SHP77 (cell line): Measurements from ENCODE around the gene KCTD17.
A peak's percentile ranks its signal among the peaks of the same experiment; 100 is the strongest.
"Not testable (repeated sequence)": the region's sequence is repeated elsewhere in the genome, so short reads cannot be mapped to it uniquely, and the experiment has no call there.

Experiments
- DNase-seq, 2 experiments: peaks; one replicate each; lab custom pipeline; 2025; lab: John Stamatoyannopoulos, UW

Gene KCTD17

DNA sequence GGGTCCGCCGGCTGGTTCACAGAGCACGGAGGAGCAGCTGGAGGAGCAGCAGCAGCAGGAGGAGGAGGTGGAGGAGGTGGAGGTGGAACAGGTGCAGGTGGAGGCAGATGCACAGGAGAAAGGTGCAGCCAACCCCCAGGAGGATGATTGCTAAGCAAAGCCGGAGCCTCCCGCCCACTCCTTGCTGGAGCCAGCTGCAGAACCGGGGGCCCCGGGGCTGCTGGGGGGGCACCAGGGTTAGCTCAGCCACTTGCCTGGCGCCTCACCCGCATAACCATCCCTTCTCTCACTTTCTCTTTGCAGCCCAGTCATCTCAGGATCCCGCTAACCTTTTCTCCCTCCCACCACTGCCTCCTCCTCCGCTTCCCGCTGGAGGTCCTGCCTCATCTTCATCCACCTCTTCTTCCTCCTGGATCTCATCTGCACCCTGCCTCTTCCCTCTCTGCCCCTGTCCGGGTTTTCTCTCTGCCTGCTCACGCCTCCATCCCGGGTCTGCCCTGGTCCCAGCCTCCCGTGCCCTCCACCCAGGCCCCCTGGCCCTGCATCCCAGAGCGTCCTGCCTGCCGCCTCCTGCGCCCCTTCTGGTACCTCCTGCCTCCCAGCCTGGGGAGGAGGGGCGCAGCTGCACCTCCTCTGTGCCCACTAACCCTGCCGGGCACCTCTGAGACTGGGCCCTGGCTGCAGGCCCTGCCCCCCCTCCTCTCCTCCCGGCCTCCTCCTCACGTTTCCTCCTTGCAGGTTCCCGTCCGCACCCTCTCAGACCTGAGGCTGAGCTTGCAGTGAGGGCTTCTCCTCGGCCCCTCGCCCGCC lies 9.5 kb downstream of the KCTD17 start:
- no peak for DNase-seq

DNA sequence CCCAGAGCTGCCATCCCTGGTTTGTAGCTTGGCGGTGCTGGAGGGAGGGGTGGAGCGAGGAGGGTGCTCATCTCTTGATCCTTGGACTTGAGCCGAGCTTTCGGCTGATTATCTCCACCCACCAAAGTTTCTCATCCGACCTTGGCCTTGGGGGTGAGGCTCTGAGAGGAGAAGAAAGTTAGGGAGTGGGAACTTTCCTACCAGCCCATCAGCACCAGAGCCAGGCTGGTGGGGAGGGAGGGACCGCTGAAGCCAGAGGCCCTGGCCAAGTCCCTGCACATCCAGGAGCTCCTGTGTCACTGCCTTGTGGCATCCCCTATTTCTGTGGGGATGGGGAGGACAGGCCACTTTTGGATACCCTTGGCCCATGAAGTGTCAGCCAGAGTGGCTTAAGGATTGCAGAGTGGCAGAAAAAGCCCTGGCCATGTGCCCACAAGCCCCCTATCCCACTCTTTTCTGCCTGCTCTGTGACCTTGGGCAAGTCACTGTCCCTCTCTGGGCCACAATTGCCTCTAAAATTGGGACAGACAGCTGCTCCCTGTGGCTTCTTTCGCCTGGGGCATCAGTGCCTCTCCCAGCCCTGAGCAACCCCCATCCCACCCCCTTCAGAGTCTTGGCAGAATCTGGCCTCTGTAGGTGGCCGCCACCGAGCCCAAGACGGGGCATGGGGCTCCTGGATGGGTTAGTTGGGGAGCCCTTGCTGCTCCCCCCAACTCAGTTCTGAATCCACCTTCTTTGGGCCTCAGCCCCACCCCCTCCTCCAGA lies 10.3 kb downstream of the KCTD17 start:
- DNase-seq, result no peak

DNA sequence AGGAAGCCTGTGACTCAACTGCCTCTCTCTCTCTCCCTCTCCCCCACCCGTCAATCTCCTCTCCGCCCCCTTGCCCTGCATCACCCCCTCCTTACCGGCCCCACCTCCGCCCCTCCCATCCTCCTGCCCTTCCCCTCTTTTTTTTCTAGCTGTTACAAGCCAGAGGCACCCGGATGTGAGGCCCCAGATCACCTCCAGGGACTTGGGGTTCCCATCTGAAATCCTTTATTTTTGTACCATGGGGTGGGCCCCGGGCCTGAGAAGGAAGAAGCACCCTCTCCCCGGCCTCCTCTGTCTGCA lies 10.8 kb downstream of the KCTD17 start:
- DNase-seq, result no peak

DNA sequence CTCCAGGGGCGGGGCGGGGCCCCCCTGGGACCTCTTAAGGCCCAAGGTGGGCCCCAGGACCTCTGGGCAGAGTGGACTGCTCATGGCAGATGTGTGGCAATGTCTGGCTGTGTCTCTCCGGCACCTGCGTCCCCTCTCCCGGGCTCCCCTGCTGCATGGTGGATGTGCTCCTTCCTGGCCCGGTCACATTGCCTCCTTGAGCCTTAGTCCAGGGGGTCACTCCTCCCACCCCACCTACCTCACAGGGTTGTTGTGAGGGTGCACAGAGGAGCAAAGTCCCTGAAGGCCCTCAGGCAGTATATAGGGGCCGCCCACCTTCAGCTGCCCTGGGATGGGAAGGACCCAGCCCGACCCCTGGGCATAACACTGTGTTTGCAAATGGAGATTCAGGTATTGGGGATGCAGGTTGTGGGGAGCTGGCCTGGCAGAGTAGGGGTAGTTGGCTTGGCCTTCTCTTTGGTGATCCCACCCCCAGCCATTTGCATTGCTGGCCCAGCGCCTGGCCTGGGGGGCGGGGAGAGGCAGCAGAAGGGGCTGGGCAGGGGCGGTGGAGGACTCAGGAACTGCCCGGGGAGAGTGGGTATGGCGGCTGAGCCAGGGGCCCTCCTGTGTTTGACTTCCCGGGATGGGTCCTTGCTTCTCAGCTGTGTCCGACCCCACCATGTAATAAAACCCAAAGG lies 11.3 kb downstream of the KCTD17 start:
- DNase-seq, result no peak

DNA sequence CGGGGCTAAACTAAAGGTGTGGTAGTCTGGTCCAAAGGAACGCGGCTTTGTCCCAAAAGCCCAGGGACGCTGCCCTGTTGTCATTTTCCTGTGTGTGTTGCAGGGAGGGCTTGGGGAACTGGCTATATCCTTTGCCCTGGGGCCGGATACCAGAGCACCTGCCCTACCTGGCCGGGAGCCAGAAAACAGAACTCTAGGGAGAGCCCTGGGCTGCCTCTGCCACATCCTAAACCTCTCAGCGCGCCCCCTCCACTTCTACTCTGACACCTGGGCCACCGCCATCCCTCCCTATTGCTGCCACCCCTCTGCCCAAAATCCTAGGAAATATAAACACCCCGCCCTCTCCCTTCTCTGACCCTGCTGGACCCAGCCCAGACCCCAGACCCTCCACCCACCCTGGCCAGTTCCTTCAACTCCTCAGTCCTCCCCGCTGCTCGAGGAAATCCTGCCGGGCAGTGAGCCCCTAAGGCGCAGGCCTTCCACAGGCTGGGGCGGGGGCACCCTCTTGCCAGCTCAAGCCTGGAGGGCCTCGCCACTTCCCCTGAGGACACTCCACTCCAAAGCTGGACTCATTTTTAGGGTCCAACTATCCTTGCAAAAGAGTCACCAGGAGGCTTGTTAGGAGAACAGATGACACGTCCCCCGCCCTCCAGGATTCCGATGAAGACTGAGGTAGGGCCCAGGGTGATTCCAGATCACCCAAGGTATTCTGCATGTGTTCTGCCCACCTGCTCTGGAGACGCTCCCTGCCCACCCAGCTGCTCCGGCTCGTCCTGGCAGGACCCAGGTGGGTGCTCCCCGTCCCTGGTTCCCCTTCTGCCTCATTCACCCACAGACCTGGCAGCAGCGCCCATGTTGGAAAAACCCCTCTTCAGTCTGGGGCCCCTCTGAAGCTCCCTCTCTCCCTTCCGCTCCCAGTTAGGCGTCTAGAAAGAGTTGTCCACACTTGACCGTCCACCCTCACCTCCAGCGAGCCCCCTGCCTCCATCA lies 12.2 kb downstream of the KCTD17 start:
- peak; percentile 74 to 85 for DNase-seq

DNA sequence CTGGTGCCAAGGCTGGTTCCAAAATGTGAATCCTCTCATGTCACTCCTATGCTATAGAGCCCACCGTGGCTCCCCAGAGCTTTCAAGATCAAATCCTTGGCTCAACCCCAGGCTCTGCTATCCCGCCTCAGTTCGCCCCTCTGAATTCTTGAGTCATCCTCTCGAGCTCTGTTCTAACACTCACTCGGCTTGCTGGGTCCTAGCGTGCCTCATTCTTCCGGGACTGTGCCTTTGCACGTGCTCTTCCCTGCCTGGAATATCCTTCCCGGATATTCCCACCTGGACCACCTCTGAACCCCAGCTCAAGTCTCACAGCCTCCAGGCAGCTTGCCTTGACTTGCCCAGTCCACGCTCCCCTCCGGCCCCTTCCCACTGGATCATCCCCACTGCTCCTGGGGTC lies 13.0 kb downstream of the KCTD17 start:
- no peak for DNase-seq

DNA sequence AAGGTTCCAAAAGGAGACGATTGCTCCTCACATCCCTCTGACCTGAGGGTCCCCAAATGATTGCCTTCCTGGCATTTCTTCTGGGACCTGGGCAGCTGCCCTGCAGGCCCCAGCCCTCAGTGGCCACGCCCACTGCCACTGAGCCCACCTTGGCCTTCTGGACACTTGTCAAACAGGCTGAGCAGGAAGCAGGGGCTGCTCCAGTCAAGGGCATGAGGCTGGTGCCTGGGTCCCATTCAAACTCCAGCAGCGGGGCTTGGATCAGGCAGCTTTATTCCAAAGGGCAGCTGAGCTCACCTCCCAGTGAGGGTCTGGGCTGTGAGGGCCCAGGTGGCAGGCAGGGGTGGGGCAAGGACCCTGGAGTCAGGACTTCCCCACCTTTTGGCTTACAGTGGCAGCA lies 13.6 kb downstream of the KCTD17 start:
- DNase-seq, result no peak

DNA sequence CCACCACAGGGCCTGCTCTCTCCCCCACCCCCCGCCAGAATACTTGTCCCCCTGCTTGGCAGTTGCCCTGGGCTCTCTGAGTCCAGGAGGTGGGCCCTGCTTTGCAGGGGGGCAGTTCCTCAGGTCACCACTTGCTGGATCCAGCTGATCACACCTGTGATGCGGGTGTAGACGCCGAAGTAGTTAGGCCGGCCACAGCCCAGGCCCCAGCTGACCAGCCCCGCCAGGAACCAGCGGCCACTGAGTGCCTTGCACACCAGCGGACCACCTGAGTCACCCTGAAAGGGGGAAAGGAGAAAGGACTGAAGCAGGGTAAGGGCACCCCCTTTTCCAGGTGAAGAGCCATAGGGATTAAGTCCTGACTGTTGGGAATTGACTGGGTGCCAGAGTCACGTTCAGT lies 14.4 kb downstream of the KCTD17 start:
- no peak for DNase-seq

DNA sequence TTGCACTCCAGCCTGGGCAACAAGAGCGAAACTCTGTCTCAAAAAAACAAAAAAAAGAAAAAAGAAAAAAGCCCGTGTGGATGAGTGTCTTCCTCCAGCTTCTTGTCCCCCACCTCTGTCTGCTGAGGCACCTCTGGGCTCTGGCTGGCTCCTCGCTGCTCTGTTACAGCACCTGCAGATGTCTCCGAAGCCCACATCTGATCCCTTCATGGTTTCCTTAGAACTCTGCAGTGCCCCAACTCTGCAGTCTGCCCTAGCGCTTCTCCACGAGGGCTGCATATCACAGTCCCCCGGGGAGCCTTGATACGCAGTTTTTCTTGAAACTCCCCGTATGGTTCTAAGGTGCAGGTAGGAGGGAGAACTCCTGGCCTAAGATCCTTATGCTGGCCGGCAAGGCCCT lies 15.9 kb downstream of the KCTD17 start:
- DNase-seq, result no peak

DNA sequence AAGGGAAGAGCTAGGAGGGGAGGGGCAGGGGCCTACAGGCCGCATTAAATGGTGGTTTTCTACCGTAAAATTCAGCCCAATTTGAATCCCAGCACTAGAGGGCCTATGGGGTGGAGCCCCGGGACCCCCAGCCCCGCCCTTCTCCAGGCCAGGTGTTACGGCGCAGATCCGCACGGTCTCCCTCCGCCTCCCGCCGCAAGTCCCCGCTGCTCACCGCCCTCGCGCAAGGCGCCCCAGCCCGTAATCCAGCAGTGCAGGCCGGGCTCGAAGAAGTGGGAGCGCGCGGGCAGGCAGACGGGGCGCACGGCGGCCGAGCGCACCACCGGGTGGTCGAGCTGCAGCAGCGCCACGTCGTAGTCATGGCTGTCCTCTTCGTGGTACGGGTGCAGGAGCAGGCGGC lies 17.3 kb downstream of the KCTD17 start:
- DNase-seq, result no peak

DNA sequence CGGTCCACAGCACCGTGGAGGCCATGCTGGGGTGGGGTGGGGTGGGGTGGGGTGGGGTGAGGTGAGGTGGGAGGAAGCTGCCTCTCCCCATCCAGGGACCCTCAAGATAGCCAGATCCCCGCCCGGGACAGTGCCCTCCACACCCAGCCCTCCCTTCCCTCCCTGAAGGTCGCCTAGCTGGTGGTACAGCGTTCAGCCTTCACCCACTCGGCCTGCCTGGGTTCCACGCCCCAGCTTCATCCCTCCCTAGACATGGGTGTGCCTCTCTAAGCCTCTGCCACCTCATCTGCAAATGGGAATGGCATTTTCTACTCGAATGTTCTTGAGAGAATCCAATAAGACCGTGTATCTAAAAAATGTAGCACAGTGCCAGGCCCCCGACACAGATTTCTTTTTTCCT lies 17.8 kb downstream of the KCTD17 start:
- DNase-seq, result no peak

DNA sequence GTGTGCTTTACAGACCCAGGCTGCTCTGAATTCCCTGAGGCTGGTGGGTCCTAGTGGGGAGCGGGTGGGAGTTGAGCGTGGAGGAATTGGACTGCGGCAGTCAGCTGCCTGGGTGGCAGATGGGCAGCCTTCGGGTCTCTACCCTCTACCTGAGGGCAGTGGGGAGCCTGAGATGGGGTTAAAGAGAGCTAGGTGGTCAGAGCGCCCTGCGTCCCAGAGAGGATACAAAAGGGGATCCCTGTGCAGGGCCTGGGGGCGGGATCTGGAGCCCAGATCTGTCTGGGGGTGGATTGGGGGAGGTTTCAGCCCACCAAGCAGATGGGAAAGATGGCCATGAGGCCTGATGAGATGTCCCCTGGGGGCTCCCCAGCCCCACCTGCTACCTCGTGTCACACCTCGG lies 18.2 kb downstream of the KCTD17 start:
- no peak for DNase-seq

DNA sequence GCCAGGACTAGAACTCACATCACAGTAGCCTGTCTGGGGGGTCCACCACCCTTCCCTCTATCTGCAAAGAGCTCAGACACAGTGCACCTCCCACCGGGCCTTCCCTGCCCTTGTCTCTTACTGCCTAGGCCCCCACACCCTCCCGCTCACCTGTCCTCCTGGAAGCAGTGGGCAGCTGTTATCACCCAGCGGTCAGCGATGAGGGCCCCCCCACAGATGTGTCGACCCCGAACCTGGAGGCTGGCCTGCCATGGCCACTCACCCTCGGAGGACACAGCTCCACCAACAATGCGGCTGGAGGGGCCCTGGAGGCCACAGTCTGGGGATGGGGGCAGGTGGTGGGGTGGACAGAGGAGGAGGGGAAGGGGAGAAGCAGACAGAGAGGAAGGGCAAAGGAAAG lies 18.8 kb downstream of the KCTD17 start:
- no peak for DNase-seq

DNA sequence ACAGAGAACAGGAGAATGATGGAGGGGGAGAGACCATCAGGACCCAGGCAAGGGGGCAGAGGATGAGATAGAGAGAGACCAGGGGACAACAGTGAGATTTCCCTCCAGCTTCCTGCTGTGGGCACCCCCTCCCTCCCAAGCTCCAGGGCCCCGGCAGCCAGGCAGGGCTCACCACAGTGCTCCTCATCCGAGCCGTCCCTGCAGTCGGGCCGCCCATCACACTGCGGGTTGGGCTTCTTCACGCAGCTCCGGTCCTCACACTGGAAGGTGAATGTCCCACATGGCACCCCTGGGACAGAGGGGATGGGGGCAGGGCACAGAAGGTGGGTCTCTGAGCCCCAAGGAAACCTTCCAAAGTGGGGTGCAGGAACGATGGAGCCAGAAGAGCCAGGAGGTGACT lies 19.2 kb downstream of the KCTD17 start:
- DNase-seq, result no peak

DNA sequence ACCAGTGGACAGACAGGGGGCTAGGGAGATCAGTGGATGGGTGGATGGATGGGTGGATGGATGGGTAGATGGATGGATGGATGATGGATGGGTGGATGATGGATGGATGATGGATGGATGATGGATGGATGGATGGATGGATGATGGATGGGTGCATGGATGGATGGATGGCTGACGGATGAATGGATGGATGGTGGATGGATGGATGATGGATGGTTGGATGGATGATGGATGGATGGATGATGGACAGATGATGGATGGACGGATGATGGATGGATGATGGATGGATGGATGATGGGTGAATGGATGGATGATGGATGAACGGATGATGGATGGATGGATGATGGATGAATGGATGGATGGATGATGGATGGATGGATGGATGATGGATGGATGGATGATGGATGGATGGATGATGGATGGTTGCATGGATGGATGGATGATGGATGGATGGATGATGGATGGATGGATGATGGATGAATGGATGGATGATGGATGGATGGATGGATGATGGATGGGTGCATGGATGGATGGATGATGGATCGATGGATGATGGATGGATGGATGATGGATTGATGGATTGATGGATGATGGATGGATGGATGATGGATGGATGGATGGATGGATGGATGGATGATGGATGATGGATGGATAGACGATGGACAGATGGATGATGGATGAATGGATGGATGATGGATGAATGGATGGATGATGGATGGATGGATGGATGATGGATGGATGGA lies 20.5 kb downstream of the KCTD17 start:
- not testable (repeated sequence) for DNase-seq

DNA sequence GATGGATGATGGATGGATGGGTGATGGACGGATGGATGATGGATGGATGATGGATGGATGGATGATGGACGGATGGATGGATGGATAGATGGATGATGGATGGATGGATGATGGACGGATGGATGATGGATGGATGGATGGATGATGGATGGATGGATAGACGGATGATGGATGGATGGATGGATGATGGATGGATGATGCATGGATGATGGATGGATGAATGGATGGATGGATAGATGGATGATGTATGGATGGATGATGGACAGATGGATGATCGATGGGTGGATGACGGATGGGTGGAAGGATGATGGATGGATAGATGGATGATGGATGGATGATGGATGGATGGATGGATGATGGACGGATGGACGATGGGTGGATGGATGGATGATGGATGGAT lies 21.1 kb downstream of the KCTD17 start:
- no peak for DNase-seq

DNA sequence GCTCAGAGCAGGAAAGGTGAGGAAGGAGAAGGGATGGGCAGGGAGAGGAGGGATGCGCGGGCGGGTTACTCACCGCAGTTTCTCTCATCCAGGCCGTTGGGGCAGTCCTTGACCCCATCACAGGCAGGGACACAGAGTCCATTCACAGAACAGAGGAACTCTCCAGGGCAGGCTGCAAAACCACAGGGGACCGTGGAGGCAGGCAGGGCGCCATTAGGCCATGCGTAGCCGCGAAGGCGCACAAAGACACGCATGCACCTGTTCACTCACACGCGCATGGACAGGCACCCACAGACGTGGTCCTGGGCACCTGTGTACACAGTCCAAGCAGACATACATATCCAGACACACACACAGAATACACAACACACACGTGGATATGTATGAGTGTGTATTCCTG lies 23.0 kb downstream of the KCTD17 start:
- DNase-seq, result no peak

DNA sequence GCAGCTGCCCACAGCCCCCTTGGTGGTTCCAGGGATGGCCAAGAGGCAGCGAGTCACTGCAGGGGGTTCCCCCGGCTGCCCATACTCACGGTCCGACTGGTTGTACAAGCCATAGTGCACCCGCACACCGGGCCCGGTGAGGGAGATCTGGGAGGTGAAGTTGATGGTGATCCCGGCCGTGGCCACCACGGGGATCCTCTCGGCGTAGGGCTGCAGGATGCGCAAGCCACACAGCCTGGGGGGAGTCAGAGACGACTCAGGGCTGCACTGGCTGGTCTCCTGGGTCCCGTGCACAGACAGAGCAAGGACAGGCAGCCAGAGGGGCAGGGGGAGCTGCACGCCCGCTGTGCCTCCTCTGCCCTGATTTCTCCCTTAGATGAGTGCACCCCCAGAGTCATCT lies 23.5 kb downstream of the KCTD17 start:
- DNase-seq, result no peak

DNA sequence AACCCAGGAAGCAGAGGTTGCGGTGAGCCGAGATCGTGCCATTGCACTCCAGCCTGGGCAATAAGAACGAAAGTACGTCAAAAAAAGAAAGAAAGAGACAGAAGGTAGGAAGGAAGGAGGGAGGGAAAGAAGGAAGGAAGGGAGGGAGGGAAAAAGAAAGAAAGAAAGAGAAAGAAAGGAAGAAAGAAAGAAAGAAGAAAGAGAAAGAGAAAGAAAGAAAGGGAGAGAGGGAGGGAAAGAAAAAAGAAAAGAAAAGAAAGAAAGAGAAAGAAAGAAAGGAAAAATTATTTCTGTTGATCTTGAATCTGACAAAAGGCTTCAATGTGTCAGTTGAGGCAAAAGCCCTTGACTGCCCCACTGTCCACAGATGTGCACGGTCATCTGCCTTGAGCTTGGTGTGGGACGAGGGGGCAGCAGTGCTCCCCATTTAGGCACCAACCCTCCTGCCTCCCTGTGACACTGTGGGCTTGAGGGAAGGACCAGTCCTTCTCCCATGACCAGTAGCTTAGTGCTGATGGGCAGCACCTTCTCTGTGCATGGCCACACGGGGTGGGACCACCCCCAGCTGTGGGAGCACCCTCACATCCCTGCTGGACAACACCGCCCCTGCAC lies 24.4 kb downstream of the KCTD17 start:
- DNase-seq, result no peak

DNA sequence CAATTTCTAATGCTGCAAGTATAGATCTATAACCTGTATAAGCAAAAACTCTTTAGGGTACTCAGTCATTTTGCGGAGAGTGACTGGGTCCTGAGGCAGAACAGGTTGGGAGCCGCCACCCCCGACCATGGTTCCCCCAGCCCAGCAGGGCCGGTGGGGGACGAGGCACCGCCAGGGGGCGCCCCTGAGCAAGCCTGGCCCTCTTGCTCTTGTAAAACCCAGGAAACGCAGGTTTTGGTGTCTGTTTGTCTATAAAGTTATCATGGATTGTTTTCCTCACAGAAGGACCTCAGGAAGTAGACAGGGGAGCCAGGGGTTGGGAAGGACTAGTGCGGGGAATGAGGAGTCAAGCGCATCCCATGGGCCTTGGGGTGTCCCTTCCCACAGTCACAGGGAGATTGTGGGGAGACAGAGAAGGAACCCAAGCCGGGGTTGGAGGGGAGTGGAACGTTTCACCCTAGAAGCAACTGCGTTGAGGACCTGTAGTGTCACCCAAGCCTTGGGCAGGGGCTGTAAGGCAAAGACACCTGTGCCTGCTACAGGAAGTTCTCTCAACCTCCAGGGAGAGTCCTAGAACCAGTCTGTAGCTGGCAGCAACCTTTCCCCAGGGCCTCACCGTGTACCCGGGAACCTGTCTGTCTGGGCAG lies 26.4 kb downstream of the KCTD17 start:
- DNase-seq, result peak; percentile 31 to 43
